COLO668 (cell line): ENCODE results near the gene C3orf18.

Experiments used
- DNase-seq: peaks from one replicate; lab custom pipeline; 2025; ENCODE audit not compliant: unreplicated experiment; lab: John Stamatoyannopoulos, UW

Gene C3orf18

DNA sequence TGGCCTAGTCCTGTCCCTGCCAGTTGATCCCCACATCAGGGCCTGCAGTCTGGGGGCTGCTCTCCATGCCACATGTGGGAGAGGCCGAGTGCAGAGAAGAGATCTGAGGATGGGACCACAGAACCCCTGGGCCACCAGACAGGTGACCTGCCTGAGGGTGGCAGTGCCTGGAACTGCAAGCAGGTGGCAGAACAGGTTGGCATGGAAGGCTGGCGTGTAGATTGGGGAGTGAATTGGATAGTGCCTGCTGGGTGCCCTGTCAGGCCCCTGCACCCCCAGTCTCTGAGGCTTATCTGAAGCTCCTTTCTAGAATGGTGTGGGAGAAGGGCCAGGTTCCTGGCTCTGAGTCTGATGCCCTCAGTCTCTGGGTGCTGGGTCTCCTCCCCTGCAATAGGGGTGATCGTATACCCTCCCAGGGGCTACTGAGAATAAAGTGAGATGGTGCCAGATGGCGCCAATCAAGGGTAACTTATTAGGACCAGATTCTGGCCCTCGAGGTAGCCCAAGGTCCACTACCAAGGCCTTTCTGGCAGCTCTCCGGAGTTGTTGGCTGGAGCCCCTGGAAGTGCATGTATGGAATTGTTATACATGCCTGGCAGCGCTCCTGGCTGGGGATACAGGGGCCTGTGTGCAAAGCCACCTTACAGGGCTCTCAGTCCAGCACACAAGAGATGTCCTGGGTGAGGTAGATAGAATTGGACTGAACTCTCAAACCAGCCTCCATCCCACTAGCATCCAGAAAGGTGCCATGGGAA lies 15.7 kb downstream of the C3orf18 start:
- DNase-seq, result peak; percentile 3

DNA sequence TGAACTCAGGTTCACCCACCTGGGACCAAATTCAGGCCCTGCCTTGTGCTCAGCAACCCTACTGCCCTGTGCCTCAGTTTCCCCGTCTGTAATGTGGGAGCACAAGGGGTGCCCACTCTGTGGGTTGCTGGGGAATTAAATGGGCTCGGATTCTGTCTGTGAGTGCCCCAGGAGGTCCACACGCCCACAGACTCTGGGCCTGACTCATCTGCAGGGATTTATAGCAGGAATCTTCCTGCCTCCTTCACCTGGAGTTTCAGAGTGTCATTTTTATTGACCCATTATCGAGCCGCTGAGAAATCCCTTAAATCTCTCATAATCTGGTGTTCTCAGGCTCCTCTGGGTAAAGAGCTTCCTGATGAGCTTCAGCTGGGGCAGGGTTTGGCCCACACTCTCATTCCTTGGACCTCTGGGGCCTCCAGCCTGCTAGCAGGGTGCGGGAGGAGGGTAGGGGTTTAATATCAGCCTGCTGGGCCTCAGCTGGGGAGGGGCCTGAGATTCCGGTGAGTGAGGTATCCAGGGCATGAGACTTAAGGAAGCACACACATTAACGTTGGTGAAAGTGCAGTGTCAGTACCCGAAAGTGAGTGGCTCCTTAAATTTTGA lies 16.4 kb downstream of the C3orf18 start:
- no peak for DNase-seq

DNA sequence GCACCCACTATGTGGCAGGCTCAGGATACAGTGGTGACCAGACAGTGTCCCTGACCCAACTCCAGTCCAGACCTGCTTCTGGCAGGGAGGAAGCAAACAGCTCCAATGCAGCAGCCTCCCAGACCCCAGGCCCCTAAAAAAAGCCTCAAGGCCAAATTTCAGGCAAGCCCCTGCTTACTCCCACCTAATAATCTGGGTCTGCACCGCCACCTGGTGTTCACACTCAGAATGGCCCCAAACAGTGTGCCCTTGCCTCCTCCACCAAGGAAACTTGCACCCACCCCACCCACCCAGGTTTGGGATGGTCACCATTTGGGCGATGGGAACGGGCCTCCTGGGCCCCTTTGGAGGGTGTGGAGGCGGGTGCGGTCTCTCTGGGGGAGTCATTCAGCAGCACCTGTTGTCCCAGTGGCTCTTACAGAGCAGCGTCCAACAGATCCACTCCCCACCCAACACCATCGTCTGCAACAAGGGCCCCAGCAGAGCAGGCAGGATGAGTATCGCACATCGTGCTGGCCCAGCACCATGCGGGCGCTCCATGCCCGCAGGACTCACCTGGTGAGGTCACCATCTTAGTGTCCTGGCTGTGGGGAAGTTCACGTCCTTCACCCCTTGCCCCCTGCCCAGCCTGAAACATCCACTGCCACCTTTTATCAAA lies 17.3 kb downstream of the C3orf18 start:
- peak; percentile 45 for DNase-seq

DNA sequence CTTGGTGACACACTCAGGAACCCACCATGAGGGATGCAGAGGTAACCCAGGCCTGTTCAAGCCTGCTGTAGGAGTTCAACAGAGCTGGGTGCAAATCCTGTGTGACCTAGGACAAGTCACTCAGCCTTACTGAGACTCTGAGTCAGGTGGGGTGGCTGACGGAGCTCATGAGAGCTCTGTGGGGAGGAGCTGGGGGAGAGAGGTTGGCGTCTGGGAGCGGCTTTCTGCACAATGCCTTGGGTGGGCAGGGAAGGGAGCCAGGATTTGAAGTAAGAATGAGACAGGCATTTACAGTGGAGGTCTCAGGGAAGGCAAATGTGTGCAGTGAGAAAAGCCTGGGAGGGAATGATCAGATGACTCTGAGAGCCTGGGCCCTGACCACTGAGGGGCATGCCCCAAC lies 18.3 kb downstream of the C3orf18 start:
- DNase-seq, result no peak

DNA sequence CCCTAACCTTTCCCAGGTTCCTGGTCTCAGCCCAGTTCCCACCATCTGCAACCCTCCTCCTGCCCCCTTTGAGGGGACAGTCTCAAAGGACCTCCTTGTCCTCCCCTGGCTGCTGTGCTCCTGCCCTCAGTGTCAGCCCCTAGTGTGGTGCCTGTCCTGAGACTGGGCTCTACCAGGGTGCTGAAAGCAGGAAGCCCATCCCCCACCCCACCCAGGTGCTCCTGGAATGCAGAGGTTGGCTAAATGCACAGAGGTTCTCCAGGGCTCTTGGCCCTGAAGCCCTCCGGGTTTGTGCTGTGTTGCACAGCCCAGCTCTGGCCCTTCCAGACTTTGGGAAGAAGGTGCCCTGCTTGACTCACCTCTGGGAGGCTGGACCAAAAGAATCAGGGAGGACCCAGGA lies 21.8 kb downstream of the C3orf18 start:
- no peak for DNase-seq

DNA sequence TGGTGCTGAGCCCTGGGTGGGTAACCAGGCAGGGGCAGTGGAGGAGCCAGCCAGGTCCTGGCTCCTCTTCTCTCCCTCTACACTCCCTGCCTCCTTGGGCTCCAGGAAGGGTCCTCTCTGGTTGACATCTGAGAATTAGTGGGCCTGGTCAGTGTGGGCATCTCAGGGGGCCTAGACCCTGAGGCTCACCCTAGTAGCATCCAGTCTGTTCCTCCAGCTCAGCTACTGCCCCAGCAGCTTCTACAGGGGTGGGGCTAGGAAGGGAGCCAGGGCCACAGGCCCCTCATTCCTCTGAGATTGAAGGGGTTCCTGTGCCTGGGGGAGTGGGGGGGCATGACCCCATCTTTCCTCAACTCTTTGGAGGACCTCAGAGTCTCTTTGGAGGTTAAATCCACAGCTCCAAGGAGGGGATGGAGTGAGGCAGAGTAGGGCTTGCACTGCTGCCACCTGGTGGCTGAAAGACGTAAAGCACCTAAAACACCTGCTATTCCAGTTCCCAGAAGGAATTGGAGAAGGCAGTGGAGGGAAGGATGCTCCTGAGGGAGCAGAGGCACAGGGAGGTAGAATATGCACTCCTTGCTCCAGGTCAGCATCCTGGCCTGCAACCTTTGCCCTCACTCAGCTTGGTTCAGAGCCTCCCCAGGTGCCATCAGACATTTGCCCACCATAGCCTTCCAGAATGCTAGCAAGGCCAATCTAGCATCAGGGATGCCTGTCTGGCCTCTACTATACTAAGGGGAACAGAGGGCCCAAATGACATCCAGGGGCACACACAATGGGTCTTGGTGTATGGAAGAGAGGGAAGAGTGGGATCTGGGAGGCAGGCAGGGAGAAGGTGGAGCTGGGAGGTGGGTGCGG lies 25.1 kb downstream of the C3orf18 start:
- peak; percentile 52 for DNase-seq

DNA sequence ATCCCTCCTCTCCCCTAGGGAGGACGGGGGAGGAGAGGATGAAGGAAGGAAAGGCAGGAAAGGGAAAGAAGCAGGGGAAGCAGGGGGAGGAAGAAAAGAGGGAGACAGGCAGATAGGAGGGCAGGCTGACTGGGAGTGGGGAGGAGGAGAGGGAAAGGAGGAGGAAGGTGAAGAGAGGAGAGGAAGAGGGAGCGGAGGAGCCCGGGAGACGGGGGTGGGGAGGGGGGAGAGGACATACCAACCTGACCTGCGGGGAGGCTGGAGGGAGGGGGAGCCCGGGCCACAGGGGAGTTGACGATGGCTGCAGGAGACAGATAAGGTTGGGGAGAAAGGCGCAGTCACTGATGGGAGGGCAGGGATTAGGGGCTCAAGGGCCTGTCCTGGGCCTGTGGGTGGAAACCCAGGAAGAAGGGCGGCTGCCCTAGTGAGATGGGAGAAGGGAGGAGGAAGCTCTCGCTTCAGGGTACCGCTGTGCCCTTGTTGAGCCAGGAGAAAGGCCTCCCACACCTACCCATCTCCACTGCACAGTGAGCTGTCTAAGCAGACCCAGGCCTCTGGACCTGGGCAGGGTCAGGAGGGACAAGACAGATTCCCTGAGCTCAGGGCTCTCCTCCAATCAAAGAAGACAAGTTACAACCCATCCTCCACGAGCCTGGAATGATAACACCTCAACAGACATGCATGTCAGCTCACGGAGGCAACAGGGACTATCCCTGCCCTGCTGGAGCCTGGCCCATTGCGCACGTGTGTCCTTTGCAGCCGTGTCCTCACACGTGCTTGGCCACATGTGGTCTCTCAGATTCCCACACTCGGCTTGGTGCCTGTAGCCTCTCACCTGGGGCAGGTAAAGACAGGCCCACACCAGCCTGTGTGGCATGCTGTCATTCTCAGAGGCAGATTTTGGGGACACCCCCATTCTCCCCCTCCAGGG lies 27.9 kb downstream of the C3orf18 start:
- DNase-seq, result no peak

DNA sequence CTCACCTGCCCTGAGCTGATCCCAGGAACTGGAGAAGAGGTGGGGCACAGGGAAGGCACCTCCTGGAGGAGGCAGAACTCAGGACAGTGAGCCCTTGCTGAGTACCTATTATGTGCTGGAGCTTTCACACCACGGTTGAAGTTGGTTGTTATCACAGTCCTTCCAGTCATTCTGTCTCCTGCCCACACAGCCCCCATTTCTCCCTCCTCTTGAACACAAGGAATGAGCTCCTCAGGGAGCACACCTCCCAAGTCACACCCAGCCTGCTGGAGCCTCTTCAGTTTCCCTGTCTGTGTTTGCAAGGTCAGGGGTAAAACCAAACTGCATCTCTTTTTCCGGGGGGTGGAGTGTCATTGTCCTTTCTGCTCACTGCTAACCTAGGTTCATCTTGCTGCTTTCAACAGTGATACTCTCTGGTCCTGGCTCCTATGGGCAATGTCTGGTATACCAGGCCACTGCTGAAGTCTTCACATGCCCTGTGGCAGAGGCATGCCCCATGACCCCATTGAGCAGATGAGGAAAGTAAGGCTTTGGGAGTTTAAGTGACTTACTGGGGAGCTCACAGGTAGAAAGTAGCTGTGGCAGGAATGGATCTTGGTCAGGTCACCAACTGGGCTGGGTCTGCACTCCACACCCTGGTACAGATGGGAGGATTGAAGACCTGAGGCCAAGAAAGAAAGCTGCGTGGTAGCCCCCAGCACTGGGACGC lies 30.0 kb downstream of the C3orf18 start:
- DNase-seq, result no peak

DNA sequence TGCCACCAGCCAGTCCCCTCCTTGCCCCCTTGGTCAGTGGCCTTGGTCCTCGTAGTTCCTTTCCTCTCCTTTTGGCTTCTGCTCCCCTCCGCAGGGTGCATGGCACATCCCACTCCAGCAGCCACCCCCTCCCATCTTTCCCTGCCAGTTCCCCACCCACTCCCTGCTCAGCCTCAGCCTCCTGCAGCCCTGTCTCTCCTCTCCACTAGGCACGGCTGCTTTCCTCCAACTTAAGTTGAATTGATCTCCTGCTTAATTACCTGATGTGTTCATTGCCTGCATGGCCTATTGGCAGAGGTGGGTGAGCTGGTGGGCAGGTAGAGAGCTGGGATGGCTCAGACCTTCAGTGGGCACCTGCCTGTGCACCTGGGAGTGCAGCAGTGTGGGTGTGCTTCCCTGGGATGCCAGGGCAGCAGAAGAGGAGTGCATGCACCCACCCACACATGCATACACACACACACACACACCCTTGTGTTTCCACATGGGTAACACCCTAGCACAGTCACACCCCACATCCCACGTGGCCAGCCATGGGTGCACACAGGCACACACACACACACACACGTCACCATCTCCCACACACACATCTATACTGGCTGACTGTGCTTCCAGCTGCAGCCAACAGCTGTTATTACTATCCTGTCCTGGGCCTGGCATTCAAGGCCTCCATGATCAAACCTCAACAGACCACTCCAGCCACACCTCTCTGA lies 30.9 kb downstream of the C3orf18 start:
- no peak for DNase-seq

DNA sequence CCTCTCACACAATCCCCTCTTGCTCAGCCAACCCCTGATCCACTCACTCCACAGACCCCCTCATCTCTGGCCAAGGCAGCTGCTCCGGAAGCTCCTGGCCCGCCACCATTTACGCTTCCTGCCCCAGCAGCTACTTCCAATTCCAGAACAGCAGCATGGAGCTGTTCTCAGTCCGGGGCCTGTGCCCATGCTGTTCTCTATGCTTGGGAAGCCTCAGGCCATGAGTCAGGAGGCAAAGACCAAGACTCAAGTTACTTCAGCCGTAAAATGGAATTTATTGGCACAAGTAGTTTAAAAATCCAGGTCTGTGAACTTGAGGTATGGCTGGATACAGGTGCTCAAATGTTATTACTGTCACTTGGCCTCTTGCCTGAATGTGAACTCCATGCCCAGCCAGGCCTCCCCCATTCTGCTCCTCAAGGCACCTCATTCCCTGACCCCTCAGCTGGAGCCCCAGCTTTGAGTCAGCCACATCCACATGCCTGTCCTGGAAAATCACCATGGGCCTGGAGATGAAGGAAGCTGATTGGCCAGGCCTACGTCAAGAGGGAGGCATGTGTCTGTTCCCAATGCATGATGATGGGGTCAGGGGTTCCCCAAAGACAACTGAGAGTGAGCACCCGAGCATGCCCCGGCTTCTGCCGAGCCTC lies 32.7 kb downstream of the C3orf18 start:
- DNase-seq, result no peak

DNA sequence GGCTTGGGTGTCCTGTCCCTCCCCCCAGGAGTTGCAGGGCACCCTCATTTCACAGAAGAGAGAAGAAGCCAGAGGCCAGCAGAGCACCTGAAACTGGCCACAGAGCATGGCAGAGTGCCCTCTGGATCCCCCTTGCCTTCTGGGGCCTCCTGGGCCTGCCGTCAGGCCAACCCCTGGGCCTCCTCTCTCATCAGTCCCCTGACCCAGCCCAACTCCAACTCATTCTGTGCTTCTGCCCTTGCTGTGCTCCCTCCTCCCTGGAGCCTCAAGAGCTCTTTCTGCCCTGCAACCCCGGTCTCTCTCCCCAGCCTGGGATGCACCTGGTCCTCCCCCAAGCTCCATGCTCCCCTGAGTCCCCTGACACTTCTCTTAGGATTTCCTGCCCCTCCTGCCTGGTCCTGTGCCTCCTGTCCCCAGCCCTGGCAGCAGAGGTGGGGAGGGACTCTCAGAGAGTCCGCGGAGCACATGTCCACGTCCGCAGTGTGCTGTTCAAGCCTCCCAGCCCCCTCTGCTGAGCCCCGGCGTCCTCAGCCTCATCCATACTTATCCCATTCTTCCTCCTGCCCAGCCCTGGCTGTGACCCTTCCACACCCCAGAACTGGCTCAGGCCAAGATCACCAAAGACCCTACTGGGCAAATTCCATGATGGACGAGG lies 33.6 kb downstream of the C3orf18 start:
- no peak for DNase-seq

DNA sequence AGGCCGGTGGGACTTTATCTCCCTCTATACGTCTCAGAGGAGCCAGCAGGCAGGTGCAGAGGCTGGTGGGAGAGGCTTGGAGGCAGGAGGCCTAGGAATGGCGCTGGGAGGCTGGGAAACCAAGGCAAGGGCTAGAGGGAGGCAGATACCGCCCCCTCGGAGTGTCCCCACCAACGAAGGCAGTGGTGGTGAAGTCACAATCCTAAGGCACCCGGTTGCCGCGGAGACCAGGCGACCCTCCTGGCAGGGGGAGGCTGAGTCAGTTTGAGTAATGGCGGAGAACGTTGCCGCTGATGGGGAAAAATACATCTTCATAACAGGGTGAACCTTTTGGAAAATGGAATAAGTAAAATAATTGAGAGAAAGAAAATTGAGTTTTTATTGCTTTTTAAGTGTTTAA lies 34.2 kb downstream of the C3orf18 start:
- no peak for DNase-seq

DNA sequence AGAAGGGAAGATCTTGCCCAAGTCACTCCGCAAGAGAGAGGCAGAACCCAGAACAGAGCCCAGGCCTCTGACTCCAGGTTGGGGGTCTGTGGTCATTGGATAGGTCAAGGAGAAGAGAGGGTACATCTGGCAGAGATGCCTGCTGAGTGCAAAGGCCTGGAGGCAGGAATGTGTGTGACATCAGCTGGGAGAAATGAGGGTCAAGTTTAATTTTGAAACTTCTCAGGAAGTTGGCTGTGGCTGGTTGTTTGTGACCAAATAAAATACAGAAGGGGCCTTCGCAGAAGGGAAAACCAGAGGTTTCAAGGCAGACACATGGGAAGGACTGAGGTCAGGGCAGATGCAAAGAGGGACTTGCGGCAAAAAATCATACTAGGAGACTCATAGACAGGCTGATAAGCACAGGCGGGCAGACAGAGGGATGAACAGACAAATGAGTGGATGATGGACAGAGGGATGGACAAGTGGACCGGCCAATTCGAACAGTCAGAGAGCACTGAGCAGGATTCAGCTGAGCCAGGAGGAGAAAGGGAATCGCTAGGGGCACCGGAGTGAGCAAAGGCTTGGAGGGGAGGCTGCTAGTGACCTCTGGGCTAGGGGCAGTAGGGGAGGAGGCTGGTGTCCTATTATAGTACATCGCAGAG lies 35.4 kb downstream of the C3orf18 start:
- DNase-seq, result no peak

DNA sequence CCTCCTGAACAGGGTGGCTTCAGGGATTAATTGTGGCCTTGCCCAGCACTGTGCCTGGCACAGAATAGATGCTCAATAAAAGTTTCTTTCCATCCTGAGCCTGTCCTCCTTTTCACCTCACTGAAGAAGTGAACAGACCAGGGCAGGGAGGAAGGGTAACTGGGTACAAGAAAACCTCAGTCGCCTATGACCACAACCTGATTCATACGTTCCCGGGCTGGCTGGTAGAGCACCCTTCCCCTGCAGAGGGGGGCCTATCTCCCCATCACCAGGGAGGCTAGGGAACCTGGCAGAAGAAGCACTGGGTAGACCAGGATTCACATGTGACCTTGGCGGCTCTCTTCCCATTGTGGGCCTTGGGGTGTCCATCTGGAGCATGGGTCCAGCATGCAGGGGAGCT lies 36.3 kb downstream of the C3orf18 start:
- no peak for DNase-seq

DNA sequence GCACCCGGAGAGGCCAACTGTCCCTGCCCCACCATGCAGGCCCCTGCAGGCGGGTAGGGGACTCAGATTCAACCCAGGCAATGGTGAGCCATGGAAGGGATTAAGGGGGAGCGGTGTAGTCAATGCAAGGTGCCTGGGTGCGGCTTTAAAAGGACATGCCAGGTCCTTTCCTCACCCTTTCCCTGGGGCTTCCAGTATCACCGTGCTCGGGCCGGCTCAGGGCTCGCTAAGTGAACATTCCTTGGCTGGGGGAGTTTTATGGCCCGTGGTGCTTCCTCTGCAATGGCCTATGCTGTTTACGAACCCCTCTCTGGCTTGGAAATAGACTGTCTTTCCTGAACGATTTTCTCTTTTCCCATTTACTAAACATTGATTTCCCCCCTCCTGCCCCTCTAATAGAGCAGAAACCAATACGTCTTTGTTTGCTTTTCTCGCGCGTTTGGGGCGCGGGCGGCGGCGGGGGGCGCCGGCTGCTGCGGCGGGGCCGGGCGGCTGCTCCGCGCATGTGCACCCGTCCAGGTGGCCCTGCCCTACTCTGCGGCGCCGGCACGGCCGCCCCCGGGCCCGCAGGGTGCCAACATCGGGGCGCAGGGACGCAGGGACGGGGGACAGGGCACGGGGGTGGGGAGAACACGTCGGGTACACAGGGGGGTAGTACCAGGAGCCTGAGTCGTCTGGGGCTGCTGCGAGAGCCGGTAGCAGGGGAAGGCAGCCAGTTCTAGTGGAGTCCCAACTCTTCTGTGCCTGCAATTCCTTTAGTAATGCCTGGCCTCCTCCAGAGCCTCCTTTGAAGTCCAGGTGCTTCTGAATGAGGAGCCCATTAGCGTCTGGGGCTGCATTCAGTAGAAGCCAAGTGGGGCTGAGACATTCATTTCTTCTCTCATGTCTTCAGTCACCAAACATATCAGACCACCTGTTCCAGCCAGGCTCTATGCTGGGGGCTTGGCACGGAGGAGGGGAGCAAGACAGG lies 37.3 kb downstream of the C3orf18 start:
- DNase-seq, result peak; percentile 4

DNA sequence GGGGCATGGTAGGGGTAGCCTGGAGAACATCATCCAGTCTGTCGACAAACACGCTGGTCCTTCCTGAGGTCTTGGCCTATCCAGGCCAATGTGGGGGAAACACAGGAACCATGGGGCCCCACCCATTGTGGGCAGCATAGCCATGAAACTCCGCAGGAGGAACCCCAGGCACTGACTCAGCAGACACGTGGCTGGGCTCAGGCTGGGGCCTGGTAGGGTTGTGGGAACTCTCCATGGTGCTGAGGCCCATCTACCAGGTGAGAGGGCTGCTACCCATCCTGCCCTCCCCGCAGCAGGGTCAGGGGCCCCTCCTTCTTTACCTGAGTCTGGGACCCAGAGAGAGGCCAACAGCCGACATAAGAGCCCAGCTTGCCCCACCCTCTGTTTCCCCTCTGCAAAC lies 41.6 kb downstream of the C3orf18 start:
- no peak for DNase-seq
